H7 (cell line): Measurements from ENCODE around the gene SUZ12. TPM values are rescaled to one million over a fixed set of nuclear protein-coding genes. Genes with fewer than 3 reads are reported as not detected.
"Not testable (repeated sequence)": the region's sequence is repeated elsewhere in the genome, so short reads cannot be mapped to it uniquely, and the experiment has no call there.

Experiments used
- DNase-seq: peaks from one replicate; pipeline ENCODE4 v3.0.0; 2012
- H3K27me3 ChIP-seq: 2 replicates; pipeline ENCODE4 v1.6.0; 2011; ENCODE audit warnings: mild to moderate bottlenecking, low read length; ENCODE audit not compliant: control insufficient read depth, insufficient read depth
- H3K36me3 ChIP-seq: replicated peaks from 2 replicates; pipeline ENCODE4 v1.5.1; 2011; ENCODE audit warnings: low read length; ENCODE audit not compliant: control insufficient read depth, insufficient read depth
- H3K4me3 ChIP-seq: 2 replicates; pipeline ENCODE4 v1.5.1; 2011; ENCODE audit warnings: low read depth, mild to moderate bottlenecking, control low read depth, low read length, moderate library complexity; ENCODE audit not compliant: insufficient read depth
- total RNA-seq: library from RNA; depleted of rRNA; stranded (reverse); fragments of >200 nt; shearing (Covaris generic); gene quantifications from 2 replicates; pipeline ENCODE4 v1.2.3, GENCODE V29; 2014; rRNA removed

Gene SUZ12
- total RNA-seq, 1 experiment from 2014 or later: 20.0 TPM

GRCh38 chr17:32040246-32040645, 103.4 kb downstream of the SUZ12 start:
- H3K36me3 ChIP-seq, DNase-seq, H3K27me3 ChIP-seq, H3K4me3 ChIP-seq: not testable (repeated sequence)

- DNase-seq, H3K27me3 ChIP-seq, H3K36me3 ChIP-seq, H3K4me3 ChIP-seq: not testable (repeated sequence)
Observed at GRCh38 chr17:32041306-32041875, 104.6 kb downstream of the SUZ12 start.

- not testable (repeated sequence) for DNase-seq, H3K4me3 ChIP-seq, H3K36me3 ChIP-seq, H3K27me3 ChIP-seq
Observed at GRCh38 chr17:32042266-32042665, 105.5 kb downstream of the SUZ12 start.

DNA sequence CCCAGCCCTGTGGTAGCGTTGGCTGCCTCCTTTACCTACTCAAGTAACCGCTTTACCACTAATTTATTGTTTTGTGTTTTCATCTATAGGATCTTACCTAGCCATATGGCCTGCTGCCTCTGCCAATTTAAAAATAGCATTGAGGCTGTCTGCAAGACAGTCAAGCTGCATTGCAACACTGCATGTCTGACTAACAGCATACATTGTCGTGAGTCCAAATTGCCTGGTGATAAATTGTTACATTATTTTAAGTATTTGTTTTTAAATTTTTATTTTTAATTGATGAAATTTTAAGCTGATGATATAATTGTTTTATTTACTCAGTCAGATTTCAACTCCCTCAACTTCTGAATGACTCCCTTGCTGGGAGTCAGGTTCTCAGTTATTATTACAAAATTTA, 108.8 kb downstream of the SUZ12 start:
- H3K36me3 ChIP-seq, DNase-seq, H3K4me3 ChIP-seq, H3K27me3 ChIP-seq: not testable (repeated sequence)

GRCh38 chr17:32047663-32048062, 110.9 kb downstream of the SUZ12 start:
- H3K4me3 ChIP-seq, H3K36me3 ChIP-seq, DNase-seq, H3K27me3 ChIP-seq: not testable (repeated sequence)

Other genes with a start within 250 kb of the SUZ12 start
- 49.2 and 69.0 TPM in 2 replicates for gene COPRS, start 77.8 kb upstream of the SUZ12 start, total RNA-seq
- gene UTP6, start 35.3 kb upstream of the SUZ12 start, total RNA-seq: 50.3 and 73.6 TPM in 2 replicates
- 10.8 and 22.8 TPM in 2 replicates for gene LRRC37B, start 70.4 kb downstream of the SUZ12 start, total RNA-seq
- gene RHOT1, start 205.5 kb downstream of the SUZ12 start, total RNA-seq: 54.1 and 68.7 TPM in 2 replicates